WI38 (cell line): ENCODE measurements around the gene ZNF654.
"Not testable (repeated sequence)": the region's sequence is repeated elsewhere in the genome, so short reads cannot be mapped to it uniquely, and the experiment has no call there.

Experiments
- H3K4me3 ChIP-seq: 2 replicates; pipeline ENCODE4 v1.5.1; 2011; ENCODE audit warnings: low read depth, mild to moderate bottlenecking, control low read depth, low read length
- CTCF ChIP-seq: IDR thresholded peaks from 2 replicates; pipeline ENCODE4 v1.5.1; 2012; ENCODE audit warnings: low read depth, mild to moderate bottlenecking, control low read depth, low read length

The ZNF654 gene

GRCh38 chr3:88113311-88114162 is 54.5 kb downstream of the ZNF654 start:
- H3K4me3 ChIP-seq: no peak overlapping the region
- TF ChIP-seq CTCF: peak; percentile 61

GRCh38 chr3:88114878-88115549 is 56.0 kb downstream of the ZNF654 start:
- TF ChIP-seq CTCF: no peak
- no peak overlapping the region for H3K4me3 ChIP-seq

- no peak overlapping the region for H3K4me3 ChIP-seq
- no peak for TF ChIP-seq CTCF
Observed at GRCh38 chr3:88117683-88118082, 58.6 kb downstream of the ZNF654 start.

GRCh38 chr3:88118603-88119002 is 59.5 kb downstream of the ZNF654 start:
- H3K4me3 ChIP-seq: not testable (repeated sequence)

- no peak for TF ChIP-seq CTCF
- no peak overlapping the region for H3K4me3 ChIP-seq
Observed at GRCh38 chr3:88123526-88123925, 64.5 kb downstream of the ZNF654 start.

GRCh38 chr3:88131695-88132094 is 72.6 kb downstream of the ZNF654 start:
- no peak for TF ChIP-seq CTCF
- no peak overlapping the region for H3K4me3 ChIP-seq

- no peak overlapping the region for H3K4me3 ChIP-seq
- TF ChIP-seq CTCF: no peak
Observed at GRCh38 chr3:88132894-88133293, 73.8 kb downstream of the ZNF654 start.
